GM20000 (cell line): ENCODE measurements around the gene ADCY2.

ENCODE experiments used
- DNase-seq: peaks from one replicate; pipeline ENCODE4 v3.0.0; 2012; ENCODE audit warnings: low spot score
- CTCF ChIP-seq: IDR thresholded peaks from 2 replicates; pipeline ENCODE4 v1.5.1; 2012; ENCODE audit warnings: mild to moderate bottlenecking, control low read depth; ENCODE audit errors: extremely low read depth, missing control alignments

ADCY2 gene

GRCh38 chr5:7813007-7813406 lies 417.1 kb downstream of the ADCY2 start:
- TF ChIP-seq CTCF, result no peak
- no peak for DNase-seq

GRCh38 chr5:7813576-7813975 lies 417.6 kb downstream of the ADCY2 start:
- TF ChIP-seq CTCF, result no peak
- DNase-seq, result no peak

- DNase-seq, result no peak
- no peak for TF ChIP-seq CTCF
Observed at GRCh38 chr5:7814816-7815215, 418.9 kb downstream of the ADCY2 start.

- peak; percentile 81 for DNase-seq
- TF ChIP-seq CTCF, result peak; percentile 90
Observed at GRCh38 chr5:7815892-7816534, 420.1 kb downstream of the ADCY2 start.

GRCh38 chr5:7816535-7816901 lies 420.6 kb downstream of the ADCY2 start:
- TF ChIP-seq CTCF, result no peak
- no peak for DNase-seq

- no peak for DNase-seq
- no peak for TF ChIP-seq CTCF
Observed at GRCh38 chr5:7822449-7822848, 426.5 kb downstream of the ADCY2 start.

GRCh38 chr5:7823594-7823993 lies 427.7 kb downstream of the ADCY2 start:
- DNase-seq, result no peak
- TF ChIP-seq CTCF, result no peak

- TF ChIP-seq CTCF, result no peak
Observed at GRCh38 chr5:7824995-7825394, 429.1 kb downstream of the ADCY2 start.

More at GRCh38 chr5:7824995-7825394, 429.1 kb downstream of the ADCY2 start:
- no peak for DNase-seq
